ENCODE results near the gene NPAS4. TPM values are rescaled to one million over a fixed set of nuclear protein-coding genes. Genes with fewer than 3 reads are reported as not detected.
A peak's percentile ranks its signal among the peaks of the same experiment; 100 is the strongest.

Gene NPAS4
- total RNA-seq, 2 donors from 2014 or later = not detected

DNA sequence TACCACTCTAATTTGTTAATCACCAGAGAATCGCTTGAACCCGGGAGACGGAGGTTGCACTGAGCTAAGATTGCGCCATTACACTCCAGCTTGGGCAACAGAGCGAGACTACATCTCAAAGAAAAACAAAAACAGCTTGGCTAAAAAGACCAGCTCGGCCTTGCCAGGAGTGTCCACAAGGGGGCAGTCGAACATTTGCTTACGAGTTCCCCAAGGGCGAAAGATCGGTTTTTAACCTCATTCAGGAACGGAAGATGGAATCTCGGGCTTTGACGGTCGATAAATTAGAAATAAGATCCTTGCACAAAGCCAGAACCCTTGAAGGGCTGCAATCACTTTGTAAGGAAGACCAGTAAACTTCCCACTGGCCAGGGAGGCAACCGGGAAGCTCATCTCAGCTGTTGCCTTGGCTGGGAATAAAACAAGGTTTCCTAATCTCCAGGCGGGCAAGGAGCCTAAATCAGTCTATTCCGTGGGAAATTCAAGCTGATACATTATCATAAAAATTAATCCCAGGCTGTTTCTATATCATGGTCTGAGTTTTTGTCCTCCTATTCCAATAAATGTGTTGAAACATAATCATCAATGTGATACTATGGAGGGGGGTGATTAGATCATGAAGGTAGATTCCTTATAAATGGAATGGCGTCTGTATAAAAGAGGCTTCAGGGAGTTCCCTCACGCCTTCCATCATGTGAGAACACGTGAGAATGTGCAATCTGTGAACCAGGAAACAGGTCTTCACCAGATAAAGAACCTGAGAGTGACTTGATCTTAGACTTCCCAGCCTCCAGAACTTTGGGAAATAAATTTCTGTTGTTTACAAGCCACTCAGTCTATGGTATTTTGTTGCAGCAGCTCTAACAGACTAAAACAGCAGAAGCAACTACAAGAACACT is 34.4 kb upstream of the NPAS4 start:
- Histone ChIP-seq H3K36me3 (replicated peaks in 1 of 2; ENCODE audit: insufficient read depth in 1 of 2, low read depth in 2 of 2) (no peaks in the 10 kb centered on the region), H3K9me3 (no peaks in the 10 kb centered on the region), H3K27ac (peak overlapping the region in 3 of 4 donors; percentile 32 to 71 (median 60)), H3K4me1 (peaks cover 11% of the 10 kb centered on the region), H3K4me3 (no peak overlapping the region), H3K27me3 (no peaks in the 10 kb centered on the region)
- 4% methylated on average over 20 of the region's 20 CpGs for WGBS, 2 donors
- peak; percentile 86 to 94 (median 88) for DNase-seq
- TF ChIP-seq POLR2A (IDR thresholded peaks at IDR 0.05) = no peak
- TF ChIP-seq, protein P1, sequence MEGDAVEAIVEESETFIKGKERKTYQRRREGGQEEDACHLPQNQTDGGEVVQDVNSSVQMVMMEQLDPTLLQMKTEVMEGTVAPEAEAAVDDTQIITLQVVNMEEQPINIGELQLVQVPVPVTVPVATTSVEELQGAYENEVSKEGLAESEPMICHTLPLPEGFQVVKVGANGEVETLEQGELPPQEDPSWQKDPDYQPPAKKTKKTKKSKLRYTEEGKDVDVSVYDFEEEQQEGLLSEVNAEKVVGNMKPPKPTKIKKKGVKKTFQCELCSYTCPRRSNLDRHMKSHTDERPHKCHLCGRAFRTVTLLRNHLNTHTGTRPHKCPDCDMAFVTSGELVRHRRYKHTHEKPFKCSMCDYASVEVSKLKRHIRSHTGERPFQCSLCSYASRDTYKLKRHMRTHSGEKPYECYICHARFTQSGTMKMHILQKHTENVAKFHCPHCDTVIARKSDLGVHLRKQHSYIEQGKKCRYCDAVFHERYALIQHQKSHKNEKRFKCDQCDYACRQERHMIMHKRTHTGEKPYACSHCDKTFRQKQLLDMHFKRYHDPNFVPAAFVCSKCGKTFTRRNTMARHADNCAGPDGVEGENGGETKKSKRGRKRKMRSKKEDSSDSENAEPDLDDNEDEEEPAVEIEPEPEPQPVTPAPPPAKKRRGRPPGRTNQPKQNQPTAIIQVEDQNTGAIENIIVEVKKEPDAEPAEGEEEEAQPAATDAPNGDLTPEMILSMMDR (IDR thresholded peaks at IDR 0.05) = peak; percentile 82 to 97 (median 87)
- peak; percentile 83 for ATAC-seq
- intact Hi-C loops (cut with DNase I) = no loop called here

DNA sequence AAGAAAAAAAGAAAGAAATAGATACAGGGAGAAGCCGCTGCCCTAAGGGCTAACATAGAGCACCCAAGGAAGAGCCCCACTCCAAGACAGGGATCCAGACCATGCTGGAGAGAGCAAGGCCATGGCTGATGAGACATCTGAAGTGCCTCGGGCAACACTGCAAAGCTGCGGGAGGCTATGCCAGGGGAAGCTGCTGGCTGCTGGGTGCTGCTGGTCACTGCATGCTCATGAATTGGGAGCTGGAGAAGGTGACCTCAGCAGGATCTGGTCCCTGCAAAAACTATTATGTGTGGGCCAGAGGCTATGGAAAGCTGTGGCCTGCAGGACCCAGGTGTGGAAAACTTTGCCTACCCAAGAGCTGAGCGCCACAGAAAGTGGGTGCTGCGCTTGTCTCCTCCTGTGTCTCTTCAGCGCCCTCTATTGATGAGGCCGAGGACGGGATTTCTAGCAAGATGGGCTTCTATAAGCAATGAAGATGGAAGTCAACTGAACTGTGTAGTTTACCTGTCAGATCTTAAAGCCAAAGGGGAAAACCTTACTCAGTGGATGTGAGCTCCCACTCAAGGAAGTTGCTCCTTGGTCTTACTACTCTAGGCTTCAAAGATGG is 32.0 kb upstream of the NPAS4 start:
- Histone ChIP-seq H3K4me3 (no peak overlapping the region), H3K27me3 (no peaks in the 10 kb centered on the region), H3K27ac (no peak overlapping the region), H3K9me3 (no peaks in the 10 kb centered on the region), H3K4me1 (peaks cover 11% of the 10 kb centered on the region), H3K36me3 (replicated peaks in 1 of 2; ENCODE audit: insufficient read depth in 1 of 2, low read depth in 2 of 2) (no peaks in the 10 kb centered on the region)
- WGBS, 2 donors = 28 to 29% methylated on average over 8 of the region's 8 CpGs
- ATAC-seq (peak; percentile 69), DNase-seq (peak; percentile 83 to 89 (median 86))
- TF ChIP-seq, protein P1 (IDR thresholded peaks at IDR 0.05) = peak; percentile 58 to 81 (median 71)
- TF ChIP-seq POLR2A (IDR thresholded peaks at IDR 0.05) = no peak
- intact Hi-C loops (cut with DNase I) = no loop called here

DNA sequence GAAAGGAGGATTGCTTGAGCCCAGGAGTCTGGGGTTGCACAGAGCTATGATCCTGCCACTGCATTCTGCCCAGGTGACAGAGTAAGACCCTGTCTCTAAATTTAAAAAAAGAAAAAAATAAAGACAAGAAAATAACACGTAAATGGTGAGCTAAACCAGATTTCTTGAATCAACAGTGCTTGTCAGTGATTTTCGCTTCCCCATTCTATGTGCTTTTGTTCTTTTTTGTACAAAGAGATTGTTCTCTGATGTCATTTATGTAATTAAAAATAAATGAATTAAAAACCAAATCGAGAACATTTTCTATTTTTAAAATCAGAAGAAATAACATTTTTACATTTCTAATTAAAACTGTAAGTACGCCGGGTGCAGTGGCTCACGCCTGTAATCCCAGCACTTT is 29.5 kb upstream of the NPAS4 start:
- DNase-seq = no peak
- 47 to 53% methylated on average over 6 of the region's 6 CpGs for WGBS, 2 donors
- peaks cover 7% of the 10 kb centered on the region for H3K4me1 ChIP-seq
- intact Hi-C loops (cut with DNase I) = no loop called here
- TF ChIP-seq, protein P1 (IDR thresholded peaks at IDR 0.05) = no peak
- no peak for TF ChIP-seq POLR2A (IDR thresholded peaks at IDR 0.05)
- H3K27me3 ChIP-seq = no peaks in the 10 kb centered on the region
- no peaks in the 10 kb centered on the region for H3K36me3 ChIP-seq (replicated peaks in 1 of 2; ENCODE audit: insufficient read depth in 1 of 2, low read depth in 2 of 2)
- no peak for ATAC-seq
- no peaks in the 10 kb centered on the region for H3K9me3 ChIP-seq
- no peak overlapping the region for H3K4me3 ChIP-seq
- H3K27ac ChIP-seq = no peak overlapping the region

DNA sequence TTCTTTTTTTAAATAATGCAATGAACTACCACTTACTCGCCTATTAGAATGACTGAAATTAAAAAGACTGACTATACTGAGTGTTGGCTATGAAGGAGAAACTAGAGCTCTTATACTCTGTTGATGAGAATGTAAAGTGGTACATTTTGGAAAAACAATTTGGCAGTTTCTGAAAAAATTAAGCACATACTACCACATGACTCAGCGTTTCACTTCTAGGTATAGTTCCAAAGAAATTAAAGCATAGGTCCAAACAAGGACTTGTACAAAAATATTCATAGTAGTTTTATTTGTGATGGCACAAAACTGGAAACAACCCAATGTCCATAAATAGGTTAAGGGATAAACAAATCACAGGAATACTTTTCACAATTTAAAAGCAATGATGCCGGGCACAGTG is 26.9 kb upstream of the NPAS4 start:
- Histone ChIP-seq H3K27me3 (no peaks in the 10 kb centered on the region), H3K27ac (no peak overlapping the region), H3K9me3 (no peaks in the 10 kb centered on the region), H3K4me1 (no peaks in the 10 kb centered on the region), H3K4me3 (no peak overlapping the region), H3K36me3 (replicated peaks in 1 of 2; ENCODE audit: insufficient read depth in 1 of 2, low read depth in 2 of 2) (no peaks in the 10 kb centered on the region)
- TF ChIP-seq POLR2A (IDR thresholded peaks at IDR 0.05) = no peak
- TF ChIP-seq, protein P1 (IDR thresholded peaks at IDR 0.05) = no peak
- ATAC-seq (no peak), DNase-seq (no peak)
- intact Hi-C loops (cut with DNase I) = no loop called here
- 70 to 74% methylated on average over 3 of the region's 3 CpGs for WGBS, 2 donors
